H9 (cell line): ENCODE data around the gene SLC25A29. TPM values are rescaled to one million over a fixed set of nuclear protein-coding genes. Genes with fewer than 3 reads are reported as not detected.

Experiments
- DNase-seq: peaks from one replicate; pipeline ENCODE4 v3.0.0-alpha.2; 2017
- H2AFZ ChIP-seq: one replicate; pipeline ENCODE4 v1.6.1; 2013; ENCODE audit warnings: mild to moderate bottlenecking, low read length, control low read depth, moderate library complexity
- H2AK5ac ChIP-seq: 2 replicates; pipeline ENCODE4 v1.6.1; 2013; ENCODE audit warnings: low read length, control low read depth, mixed read lengths; ENCODE audit not compliant: insufficient read length
- H2BK120ac ChIP-seq: one replicate; pipeline ENCODE4 v1.6.1; 2013; ENCODE audit warnings: low read depth, mild to moderate bottlenecking, low read length, control low read depth, inconsistent platforms; ENCODE audit not compliant: poor library complexity, severe bottlenecking
- H2BK12ac ChIP-seq: 2 replicates; pipeline ENCODE4 v1.6.1; 2013; ENCODE audit warnings: low read length, control low read depth, mixed read lengths, low read depth; ENCODE audit not compliant: insufficient read length
- H2BK15ac ChIP-seq: 2 replicates; pipeline ENCODE4 v1.6.1; 2013; ENCODE audit warnings: low read depth, low read length, control low read depth
- H2BK20ac ChIP-seq: one replicate; pipeline ENCODE4 v1.6.1; 2013; ENCODE audit warnings: low read depth, mild to moderate bottlenecking, low read length, control low read depth, inconsistent platforms; ENCODE audit not compliant: poor library complexity, severe bottlenecking
- H2BK5ac ChIP-seq: 2 replicates; pipeline ENCODE4 v1.6.1; 2013; ENCODE audit warnings: low read length, control low read depth, mixed read lengths; ENCODE audit not compliant: insufficient read length
- H3K14ac ChIP-seq: 2 replicates; pipeline ENCODE4 v1.6.1; 2013; ENCODE audit warnings: low read length, control low read depth; ENCODE audit not compliant: insufficient read depth
- H3K18ac ChIP-seq: 2 replicates; pipeline ENCODE4 v1.6.1; 2013; ENCODE audit warnings: low read depth, mild to moderate bottlenecking, mixed read lengths, low read length, control low read depth; ENCODE audit not compliant: insufficient read length
- H3K23ac ChIP-seq: 2 replicates; pipeline ENCODE4 v1.6.1; 2013; ENCODE audit warnings: low read length, control low read depth, mixed read lengths, low read depth; ENCODE audit not compliant: insufficient read length
- H3K23me2 ChIP-seq: 2 replicates; pipeline ENCODE4 v1.6.1; 2013; ENCODE audit warnings: low read depth, mild to moderate bottlenecking, mixed read lengths, low read length, control low read depth; ENCODE audit not compliant: insufficient read length, poor library complexity, severe bottlenecking
- H3K27ac ChIP-seq: 2 replicates; pipeline ENCODE4 v1.5.1; 2013; ENCODE audit warnings: low read length, control low read depth, mixed read lengths, low read depth; ENCODE audit not compliant: insufficient read length
- H3K27me3 ChIP-seq: 2 replicates; pipeline ENCODE4 v1.6.1; 2013; ENCODE audit warnings: low read length, control low read depth, inconsistent platforms; ENCODE audit not compliant: insufficient read depth
- H3K4ac ChIP-seq: 2 replicates; pipeline ENCODE4 v1.6.1; 2013; ENCODE audit warnings: low read depth, mild to moderate bottlenecking, control low read depth, inconsistent platforms, low read length, moderate library complexity
- H3K4me1 ChIP-seq: 2 replicates; pipeline ENCODE4 v1.6.1; 2013; ENCODE audit warnings: low read length, control low read depth, inconsistent platforms; ENCODE audit not compliant: insufficient read depth
- H3K4me2 ChIP-seq: 2 replicates; pipeline ENCODE4 v1.6.1; 2013; ENCODE audit warnings: low read length, control low read depth, mixed read lengths; ENCODE audit not compliant: insufficient read length, insufficient read depth
- H3K56ac ChIP-seq: 2 replicates; pipeline ENCODE4 v1.6.1; 2013; ENCODE audit warnings: low read depth, mild to moderate bottlenecking, mixed read lengths, low read length, control low read depth; ENCODE audit not compliant: insufficient read length
- H3K79me1 ChIP-seq: 2 replicates; pipeline ENCODE4 v1.6.1; 2013; ENCODE audit warnings: low read depth, mild to moderate bottlenecking, moderate library complexity, low read length, control low read depth, inconsistent platforms; ENCODE audit not compliant: insufficient read depth, poor library complexity, severe bottlenecking
- H3K79me2 ChIP-seq: 2 replicates; pipeline ENCODE4 v1.6.1; 2013; ENCODE audit warnings: low read length, control low read depth, inconsistent platforms; ENCODE audit not compliant: insufficient read depth
- H3K9ac ChIP-seq: 2 replicates; pipeline ENCODE4 v1.6.1; 2013; ENCODE audit warnings: low read length, control low read depth, mixed read lengths; ENCODE audit not compliant: insufficient read length; ENCODE audit errors: extremely low read depth
- H3K9me3 ChIP-seq: one replicate; pipeline ENCODE4 v1.6.1; 2013; ENCODE audit warnings: low read depth, low read length, inconsistent platforms; ENCODE audit not compliant: control insufficient read depth
- H3T11ph ChIP-seq: one replicate; pipeline ENCODE4 v1.6.1; 2013; ENCODE audit warnings: mild to moderate bottlenecking, low read length, control low read depth, inconsistent platforms
- H4K20me1 ChIP-seq: one replicate; pipeline ENCODE4 v1.6.1; 2013; ENCODE audit not compliant: control insufficient read depth, insufficient read length, insufficient read depth
- H4K5ac ChIP-seq: 2 replicates; pipeline ENCODE4 v1.6.1; 2013; ENCODE audit warnings: low read depth, mild to moderate bottlenecking, mixed read lengths, low read length, control low read depth; ENCODE audit not compliant: insufficient read length
- H4K8ac ChIP-seq: replicated peaks from 2 replicates; pipeline ENCODE4 v1.6.1; 2013; ENCODE audit warnings: low read length, control low read depth, mixed read lengths, low read depth; ENCODE audit not compliant: insufficient read length
- H4K91ac ChIP-seq: 2 replicates; pipeline ENCODE4 v1.6.1; 2013; ENCODE audit warnings: low read depth, mild to moderate bottlenecking, moderate library complexity, mixed read lengths, low read length, control low read depth; ENCODE audit not compliant: insufficient read length
- H3K27ac Mint-ChIP-seq, 3 experiments: 2 replicates in 2 of 3; 3 replicates in 1 of 3; pipeline ENCODE4 v1.8.0; 2020 to 2021; ENCODE audit warnings: mixed read lengths in 3 of 3, mild to moderate bottlenecking in 1 of 3, moderate library complexity in 1 of 3
- H3K27me3 Mint-ChIP-seq: 2 replicates; pipeline ENCODE4 v1.8.0; 2021; ENCODE audit warnings: low read depth, mild to moderate bottlenecking, moderate library complexity, mixed read lengths
- H3K36me3 Mint-ChIP-seq, 3 experiments: 2 replicates in 2 of 3; 3 replicates in 1 of 3; pipeline ENCODE4 v1.8.0; 2020 to 2021; ENCODE audit warnings: low read depth in 3 of 3, mixed read lengths in 3 of 3; ENCODE audit not compliant: insufficient read depth in 1 of 3
- H3K4me1 Mint-ChIP-seq, 2 experiments: 2 replicates each; pipeline ENCODE4 v1.8.0; 2020; ENCODE audit warnings: mixed read lengths in 2 of 2
- H3K4me3 Mint-ChIP-seq, 2 experiments: 2 replicates in 1 of 2; 3 replicates in 1 of 2; pipeline ENCODE4 v1.8.0; 2020 to 2021; ENCODE audit warnings: mild to moderate bottlenecking in 2 of 2, mixed read lengths in 2 of 2, moderate library complexity in 1 of 2
- H3K9me3 Mint-ChIP-seq, 2 experiments: 2 replicates in 1 of 2; 3 replicates in 1 of 2; pipeline ENCODE4 v1.8.0; 2020; ENCODE audit warnings: mild to moderate bottlenecking in 2 of 2, mixed read lengths in 2 of 2, moderate library complexity in 1 of 2
- CTCF ChIP-seq: fragments of 200-600 bp; sonication (generic); conservative IDR thresholded peaks from 3 replicates; pipeline ENCODE4 v1.8.0; 2021; ENCODE audit warnings: antibody characterized with exemption, mild to moderate bottlenecking
- WGBS: extraction: QIAGEN DNeasy Blood & Tissue Kit; methylation state at CpG from one replicate; pipeline ENCODE4 v1.1.7; 2013; ENCODE audit warnings: missing lambda C conversion rate, low lambda C conversion rate, mixed read lengths; ENCODE audit not compliant: insufficient read length; ENCODE audit errors: extremely low coverage; 5-methylcytosine and 5-hydroxymethylcytosine counted together
- total RNA-seq: library from RNA; stranded (reverse); gene quantifications from 2 replicates; pipeline ENCODE4 v1.2.1, GENCODE V29; 2021

Gene SLC25A29
- total RNA-seq, 1 experiment from 2014 or later, result 175 TPM

DNA sequence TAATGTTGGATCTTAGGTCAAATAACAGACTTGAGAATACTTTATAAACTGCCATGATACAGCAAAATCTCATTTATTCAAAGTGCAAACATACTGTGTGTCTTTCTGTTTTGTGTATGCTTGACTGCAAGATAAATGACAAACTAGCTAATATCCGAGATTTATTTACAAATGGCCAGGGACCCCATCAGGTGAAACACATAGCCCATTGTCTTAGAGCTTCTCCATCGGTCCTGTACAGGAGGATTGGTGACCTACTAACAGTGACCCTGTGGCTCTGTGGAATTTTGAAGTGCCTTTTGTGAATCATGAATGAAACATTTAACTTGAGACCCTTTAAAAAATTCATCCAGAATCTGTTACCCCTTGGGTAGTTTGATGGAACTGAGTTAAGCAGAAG is 27.1 kb downstream of the SLC25A29 start:
- Histone ChIP-seq H3K9me3 (no peaks in the 10 kb centered on the region), H2BK120ac (no peak overlapping the region), H3K18ac (no peak overlapping the region), H3K79me2 (peaks cover 8% of the 10 kb centered on the region; the same call in 1 of the 2 replicates), H4K20me1 (no peaks in the 10 kb centered on the region), H4K5ac (no peak overlapping the region), H3K23ac (no peak overlapping the region), H4K8ac (no peak overlapping the region), H2BK12ac (no peak overlapping the region), H2BK15ac (no peak overlapping the region), H3K27me3 (no peaks in the 10 kb centered on the region), H3T11ph (no peak overlapping the region), H4K91ac (no peak overlapping the region), H2AFZ (no peak overlapping the region), H2BK20ac (no peak overlapping the region), H3K23me2 (no peaks in the 10 kb centered on the region), H3K4ac (no peak overlapping the region), H3K56ac (no peak overlapping the region), H3K79me1 (peaks cover 6% of the 10 kb centered on the region), H3K9ac (no peak overlapping the region), H3K4me1 (no peaks in the 10 kb centered on the region; the same call in 1 of the 2 replicates), H2BK5ac (no peak overlapping the region), H3K4me2 (no peak overlapping the region), H3K27ac (no peak overlapping the region), H2AK5ac (no peak overlapping the region), H3K14ac (no peak overlapping the region)
- H3K27ac Mint-ChIP-seq, result peak overlapping the region in 2 of 3 experiments; percentile 26 to 29; a peak in 2 of 7 replicates
- H3K27me3 Mint-ChIP-seq, result no peaks in the 10 kb centered on the region
- H3K36me3 Mint-ChIP-seq, result peaks cover 20 to 39% (median 34%) of the 10 kb centered on the region in 3 experiments
- H3K4me1 Mint-ChIP-seq, result peaks cover 32 to 40% of the 10 kb centered on the region in 2 experiments
- H3K4me3 Mint-ChIP-seq, result no peak overlapping the region
- TF ChIP-seq CTCF, result no peak
- WGBS, result no CpG with 5 or more reads among the region's 2 CpGs
- no peaks in the 10 kb centered on the region for H3K9me3 Mint-ChIP-seq
- DNase-seq, result no peak
